PC-9 (cell line): Measurements from ENCODE around the gene NBDY.

Experiments used
- CTCF ChIP-seq: fragments of 200-600 bp; sonication (generic); conservative IDR thresholded peaks from 2 replicates; pipeline ENCODE4 v1.6.1; 2017; ENCODE audit warnings: mixed run types, antibody characterized with exemption, mild to moderate bottlenecking, moderate library complexity
- EZH2 ChIP-seq: fragments of 200-600 bp; sonication (generic); IDR thresholded peaks from 2 replicates; pipeline ENCODE4 v1.8.0; 2017; ENCODE audit warnings: antibody characterized with exemption, low read depth

- TF ChIP-seq CTCF (no peak), EZH2 (no peak)
These were observed 28.3 kb downstream of the NBDY start for GRCh38 chrX:56757327-56757726.
